ENCODE results near the gene HOXC13. TPM values are rescaled to one million over a fixed set of nuclear protein-coding genes. Genes with fewer than 3 reads are reported as not detected.
A peak's percentile ranks its signal among the peaks of the same experiment; 100 is the strongest.

The HOXC13 gene
- total and polyA plus RNA-seq, 9 of the 15 experiments (the other 6 are each of a cell fraction or from before 2014, with no cell fraction given): 0.03 to 0.29 (median 0.17) TPM; not detected in 2

DNA sequence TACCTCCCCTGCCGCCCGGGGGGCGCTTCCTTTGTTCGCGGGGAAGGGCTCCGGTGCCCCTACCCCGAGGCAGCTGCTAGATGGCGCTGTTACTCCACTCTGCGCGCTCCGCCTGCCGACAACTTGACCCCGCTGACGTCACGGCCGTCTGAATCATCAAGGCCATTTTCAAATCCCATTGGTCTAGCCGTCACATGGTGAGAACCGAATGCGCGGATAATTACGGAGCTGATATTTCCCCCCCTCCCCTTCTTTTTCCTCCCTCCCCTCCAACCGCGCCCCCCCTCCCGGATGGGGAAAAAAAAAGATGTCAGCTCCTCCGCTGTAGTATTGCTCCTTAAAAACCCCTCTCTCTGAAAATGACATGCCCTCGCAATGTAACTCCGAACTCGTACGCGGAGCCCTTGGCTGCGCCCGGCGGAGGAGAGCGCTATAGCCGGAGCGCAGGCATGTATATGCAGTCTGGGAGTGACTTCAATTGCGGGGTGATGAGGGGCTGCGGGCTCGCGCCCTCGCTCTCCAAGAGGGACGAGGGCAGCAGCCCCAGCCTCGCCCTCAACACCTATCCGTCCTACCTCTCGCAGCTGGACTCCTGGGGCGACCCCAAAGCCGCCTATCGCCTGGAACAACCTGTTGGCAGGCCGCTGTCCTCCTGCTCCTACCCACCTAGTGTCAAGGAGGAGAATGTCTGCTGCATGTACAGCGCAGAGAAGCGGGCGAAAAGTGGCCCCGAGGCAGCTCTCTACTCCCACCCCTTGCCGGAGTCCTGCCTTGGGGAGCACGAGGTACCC lies 46.5 kb downstream of the HOXC13 start, which contains the start of gene HOXC10 (continued):
- TF ChIP-seq, protein P1, sequence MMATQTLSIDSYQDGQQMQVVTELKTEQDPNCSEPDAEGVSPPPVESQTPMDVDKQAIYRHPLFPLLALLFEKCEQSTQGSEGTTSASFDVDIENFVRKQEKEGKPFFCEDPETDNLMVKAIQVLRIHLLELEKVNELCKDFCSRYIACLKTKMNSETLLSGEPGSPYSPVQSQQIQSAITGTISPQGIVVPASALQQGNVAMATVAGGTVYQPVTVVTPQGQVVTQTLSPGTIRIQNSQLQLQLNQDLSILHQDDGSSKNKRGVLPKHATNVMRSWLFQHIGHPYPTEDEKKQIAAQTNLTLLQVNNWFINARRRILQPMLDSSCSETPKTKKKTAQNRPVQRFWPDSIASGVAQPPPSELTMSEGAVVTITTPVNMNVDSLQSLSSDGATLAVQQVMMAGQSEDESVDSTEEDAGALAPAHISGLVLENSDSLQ (IDR thresholded peaks at IDR 0.05): no peak
- TF ChIP-seq CREM (IDR thresholded peaks at IDR 0.05; ENCODE audit: low read depth) (peak; percentile 98), CC2D1A (IDR thresholded peaks at IDR 0.05) (peak; percentile 65), HDAC1 (IDR thresholded peaks at IDR 0.05) (no peak), FOSL1 (tag; conservative IDR thresholded peaks at IDR 0.05) (peak; percentile 89), ZNF589 (CRISPR knock-in tag; IDR thresholded peaks at IDR 0.05; ENCODE audit: low read depth) (peak; percentile 39; the same call in 1 of the 2 replicates), GABPB1 (CRISPR knock-in tag; IDR thresholded peaks at IDR 0.05) (no peak), RFX5 (IDR thresholded peaks at IDR 0.05; ENCODE audit: low read depth, low read length) (0 out of 2 replicates have a peak, but pooled peaks have one; percentile 26), NR2C2 (CRISPR knock-in tag; IDR thresholded peaks at IDR 0.05) (peak; percentile 92), NR2C2 (tag; IDR thresholded peaks at IDR 0.05) (peak; percentile 94), ZNF77 (CRISPR knock-in tag; IDR thresholded peaks at IDR 0.05) (no peak)
- TF ChIP-seq, protein P2, sequence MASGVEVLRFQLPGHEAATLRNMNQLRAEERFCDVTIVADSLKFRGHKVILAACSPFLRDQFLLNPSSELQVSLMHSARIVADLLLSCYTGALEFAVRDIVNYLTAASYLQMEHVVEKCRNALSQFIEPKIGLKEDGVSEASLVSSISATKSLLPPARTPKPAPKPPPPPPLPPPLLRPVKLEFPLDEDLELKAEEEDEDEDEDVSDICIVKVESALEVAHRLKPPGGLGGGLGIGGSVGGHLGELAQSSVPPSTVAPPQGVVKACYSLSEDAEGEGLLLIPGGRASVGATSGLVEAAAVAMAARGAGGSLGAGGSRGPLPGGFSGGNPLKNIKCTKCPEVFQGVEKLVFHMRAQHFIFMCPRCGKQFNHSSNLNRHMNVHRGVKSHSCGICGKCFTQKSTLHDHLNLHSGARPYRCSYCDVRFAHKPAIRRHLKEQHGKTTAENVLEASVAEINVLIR (CRISPR knock-in tag; IDR thresholded peaks at IDR 0.05): peak; percentile 81
- TF ChIP-seq, protein P3, sequence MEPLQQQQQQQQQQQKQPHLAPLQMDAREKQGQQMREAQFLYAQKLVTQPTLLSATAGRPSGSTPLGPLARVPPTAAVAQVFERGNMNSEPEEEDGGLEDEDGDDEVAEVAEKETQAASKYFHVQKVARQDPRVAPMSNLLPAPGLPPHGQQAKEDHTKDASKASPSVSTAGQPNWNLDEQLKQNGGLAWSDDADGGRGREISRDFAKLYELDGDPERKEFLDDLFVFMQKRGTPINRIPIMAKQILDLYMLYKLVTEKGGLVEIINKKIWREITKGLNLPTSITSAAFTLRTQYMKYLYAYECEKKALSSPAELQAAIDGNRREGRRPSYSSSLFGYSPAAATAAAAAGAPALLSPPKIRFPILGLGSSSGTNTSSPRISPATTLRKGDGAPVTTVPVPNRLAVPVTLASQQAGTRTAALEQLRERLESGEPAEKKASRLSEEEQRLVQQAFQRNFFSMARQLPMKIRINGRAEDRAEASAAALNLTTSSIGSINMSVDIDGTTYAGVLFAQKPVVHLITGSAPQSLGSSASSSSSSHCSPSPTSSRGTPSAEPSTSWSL (CRISPR knock-in tag; IDR thresholded peaks at IDR 0.05; ENCODE audit: borderline replicate concordance): no peak
- TF ChIP-seq, protein P4, sequence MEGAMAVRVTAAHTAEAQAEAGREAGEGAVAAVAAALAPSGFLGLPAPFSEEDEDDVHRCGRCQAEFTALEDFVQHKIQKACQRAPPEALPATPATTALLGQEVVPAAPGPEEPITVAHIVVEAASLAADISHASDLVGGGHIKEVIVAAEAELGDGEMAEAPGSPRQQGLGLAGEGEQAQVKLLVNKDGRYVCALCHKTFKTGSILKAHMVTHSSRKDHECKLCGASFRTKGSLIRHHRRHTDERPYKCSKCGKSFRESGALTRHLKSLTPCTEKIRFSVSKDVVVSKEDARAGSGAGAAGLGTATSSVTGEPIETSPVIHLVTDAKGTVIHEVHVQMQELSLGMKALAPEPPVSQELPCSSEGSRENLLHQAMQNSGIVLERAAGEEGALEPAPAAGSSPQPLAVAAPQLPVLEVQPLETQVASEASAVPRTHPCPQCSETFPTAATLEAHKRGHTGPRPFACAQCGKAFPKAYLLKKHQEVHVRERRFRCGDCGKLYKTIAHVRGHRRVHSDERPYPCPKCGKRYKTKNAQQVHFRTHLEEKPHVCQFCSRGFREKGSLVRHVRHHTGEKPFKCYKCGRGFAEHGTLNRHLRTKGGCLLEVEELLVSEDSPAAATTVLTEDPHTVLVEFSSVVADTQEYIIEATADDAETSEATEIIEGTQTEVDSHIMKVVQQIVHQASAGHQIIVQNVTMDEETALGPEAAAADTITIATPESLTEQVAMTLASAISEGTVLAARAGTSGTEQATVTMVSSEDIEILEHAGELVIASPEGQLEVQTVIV (CRISPR knock-in tag; IDR thresholded peaks at IDR 0.05; ENCODE audit: borderline replicate concordance): no peak
- TF ChIP-seq, protein P5, sequence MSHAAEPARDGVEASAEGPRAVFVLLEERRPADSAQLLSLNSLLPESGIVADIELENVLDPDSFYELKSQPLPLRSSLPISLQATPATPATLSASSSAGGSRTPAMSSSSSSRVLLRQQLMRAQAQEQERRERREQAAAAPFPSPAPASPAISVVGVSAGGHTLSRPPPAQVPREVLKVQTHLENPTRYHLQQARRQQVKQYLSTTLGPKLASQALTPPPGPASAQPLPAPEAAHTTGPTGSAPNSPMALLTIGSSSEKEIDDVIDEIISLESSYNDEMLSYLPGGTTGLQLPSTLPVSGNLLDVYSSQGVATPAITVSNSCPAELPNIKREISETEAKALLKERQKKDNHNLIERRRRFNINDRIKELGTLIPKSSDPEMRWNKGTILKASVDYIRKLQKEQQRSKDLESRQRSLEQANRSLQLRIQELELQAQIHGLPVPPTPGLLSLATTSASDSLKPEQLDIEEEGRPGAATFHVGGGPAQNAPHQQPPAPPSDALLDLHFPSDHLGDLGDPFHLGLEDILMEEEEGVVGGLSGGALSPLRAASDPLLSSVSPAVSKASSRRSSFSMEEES (CRISPR knock-in tag; IDR thresholded peaks at IDR 0.05): no peak
- TF ChIP-seq, protein P6, sequence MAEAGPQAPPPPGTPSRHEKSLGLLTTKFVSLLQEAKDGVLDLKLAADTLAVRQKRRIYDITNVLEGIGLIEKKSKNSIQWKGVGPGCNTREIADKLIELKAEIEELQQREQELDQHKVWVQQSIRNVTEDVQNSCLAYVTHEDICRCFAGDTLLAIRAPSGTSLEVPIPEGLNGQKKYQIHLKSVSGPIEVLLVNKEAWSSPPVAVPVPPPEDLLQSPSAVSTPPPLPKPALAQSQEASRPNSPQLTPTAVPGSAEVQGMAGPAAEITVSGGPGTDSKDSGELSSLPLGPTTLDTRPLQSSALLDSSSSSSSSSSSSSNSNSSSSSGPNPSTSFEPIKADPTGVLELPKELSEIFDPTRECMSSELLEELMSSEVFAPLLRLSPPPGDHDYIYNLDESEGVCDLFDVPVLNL (CRISPR knock-in tag; IDR thresholded peaks at IDR 0.05; ENCODE audit: low read depth): no peak

All from K562 (cell line).